Measurements from ENCODE around the gene RUNX2. TPM values are rescaled to one million over a fixed set of nuclear protein-coding genes. Genes with fewer than 3 reads are reported as not detected.
"Not testable (repeated sequence)": the region's sequence is repeated elsewhere in the genome, so short reads cannot be mapped to it uniquely, and the experiment has no call there.

RUNX2 gene
- total RNA-seq: 1 to 10 TPM in 8 of 9 donors, under 1 TPM in 1; 0.28 to 4.5 (median 1.9) TPM
- polyA plus RNA-seq: 1 to 10 TPM; 1.2 to 2.7 (median 1.3) TPM
- long read RNA-seq, donor 1: 0 reads
- long read RNA-seq, donor 2: 0 reads
- long read RNA-seq, donor 3: 0 reads
- long read RNA-seq, donor 4, partial matches to known transcripts: 0 of 2 reads
- long read RNA-seq, donor 4, other reads (novel, unspliced or antisense): 1 of 2 reads
- long read RNA-seq, donor 5, partial matches to known transcripts: 0 of 1 reads
- long read RNA-seq, donor 5, other reads (novel, unspliced or antisense): 1 of 1 reads
- long read RNA-seq, donor 6, partial matches to known transcripts: 0 of 2 reads
- long read RNA-seq, donor 6, other reads (novel, unspliced or antisense): 1 of 2 reads
- long read RNA-seq, donor 7: 0 reads
- long read RNA-seq, donor 8: 0 reads
- long read RNA-seq, donor 9: 0 reads
- long read RNA-seq, donor 10: 0 reads

- peak in 1 of 7 donors; percentile 9 for DNase-seq
- peak within 1 kb of the TSS in 3 of 5 donors; percentile 1 to 54 (median 35) for H3K27ac ChIP-seq
- H3K4me3 ChIP-seq: peak within 1 kb of the TSS in 1 of 4 donors; percentile 19
- TF ChIP-seq CTCF (IDR thresholded peaks at IDR 0.05) (no peak), POLR2A (IDR thresholded peaks at IDR 0.05) (no peak)
- H3K27me3 ChIP-seq: no peaks in the 10 kb centered on the region
- no peaks in the 10 kb centered on the region for H3K36me3 ChIP-seq (replicated peaks in 1 of 2)
- H3K9me3 ChIP-seq (replicated peaks in 1 of 3): no peaks in the 10 kb centered on the region
- 54 to 69% (median 65%) methylated on average over 5 of the region's 5 CpGs for WGBS, 4 donors
- intact Hi-C loops (cut with DNase I): no loop called here
- peaks cover 0 to 7% of the 10 kb centered on the region in 2 donors for H3K4me1 ChIP-seq (replicated peaks in 1 of 2)
Observed at GRCh38 chr6:45327956-45328522, at the start of gene RUNX2. Gene RUNX2, plus strand, starts transcription at chr6:45328330. Its CDS starts 397 bp downstream, at chr6:45328727.

DNA sequence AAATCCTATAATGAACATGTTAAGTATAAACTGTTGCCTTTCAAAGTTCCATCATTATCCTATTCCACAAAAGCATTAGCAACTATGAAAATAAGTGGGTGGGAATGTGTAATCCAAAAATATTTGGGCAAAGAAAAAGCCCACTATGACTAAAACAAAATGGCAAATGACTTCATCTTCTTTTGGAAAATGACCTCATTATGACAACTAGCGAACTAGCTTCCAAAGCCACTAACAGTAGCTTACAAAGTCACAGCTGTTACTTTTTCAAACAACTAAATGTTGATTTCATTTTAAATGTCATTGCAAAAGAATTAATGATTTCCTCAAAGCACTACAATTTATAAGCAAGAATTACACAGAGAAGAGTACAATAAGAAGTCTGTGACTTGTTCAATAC is 49.8 kb upstream of the RUNX2 start:
- intact Hi-C loops (cut with DNase I): no loop called here
- no peak for DNase-seq
- Histone ChIP-seq H3K27ac (no peak overlapping the region), H3K9me3 (replicated peaks in 1 of 3) (no peaks in the 10 kb centered on the region), H3K27me3 (no peaks in the 10 kb centered on the region), H3K36me3 (replicated peaks in 1 of 2) (no peaks in the 10 kb centered on the region), H3K4me3 (no peak overlapping the region), H3K4me1 (replicated peaks in 1 of 2) (no peaks in the 10 kb centered on the region)
- 88 to 96% (median 89%) methylated on average over 1 of the region's 1 CpG for WGBS, 4 donors
- TF ChIP-seq CTCF (IDR thresholded peaks at IDR 0.05) (no peak), POLR2A (IDR thresholded peaks at IDR 0.05) (no peak)

DNA sequence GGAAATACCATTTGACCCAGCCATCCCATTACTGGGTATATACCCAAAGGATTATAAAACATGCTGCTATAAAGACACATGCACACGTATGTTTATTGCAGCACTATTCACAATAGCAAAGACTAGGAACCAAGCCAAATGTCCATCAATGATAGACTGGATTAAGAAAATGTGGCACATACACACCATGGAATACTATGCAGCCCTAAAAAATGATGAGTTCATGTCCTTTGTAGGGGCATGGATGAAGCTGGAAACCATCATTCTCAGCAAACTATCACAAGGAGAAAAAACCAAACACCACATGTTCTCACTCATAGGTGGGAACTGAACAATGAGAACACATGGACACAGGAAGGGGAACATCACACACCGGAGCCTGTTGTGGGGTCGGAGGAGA is 41.4 kb upstream of the RUNX2 start:
- DNase-seq; H3K36me3 ChIP-seq (replicated peaks in 1 of 2); H3K9me3 ChIP-seq (replicated peaks in 1 of 3); H3K4me1 ChIP-seq (replicated peaks in 1 of 2); H3K27ac ChIP-seq; H3K27me3 ChIP-seq; H3K4me3 ChIP-seq; intact Hi-C loops (cut with DNase I): not testable (repeated sequence)
- 96 to 100% (median 99%) methylated on average over 3 of the region's 3 CpGs for WGBS, 4 donors

- no peak for DNase-seq
- Histone ChIP-seq H3K27me3 (no peaks in the 10 kb centered on the region), H3K36me3 (replicated peaks in 1 of 2) (no peaks in the 10 kb centered on the region), H3K9me3 (replicated peaks in 1 of 3) (no peaks in the 10 kb centered on the region), H3K27ac (no peak overlapping the region), H3K4me3 (no peak overlapping the region), H3K4me1 (replicated peaks in 1 of 2) (no peaks in the 10 kb centered on the region)
- intact Hi-C loops (cut with DNase I): no loop called here
- TF ChIP-seq CTCF (IDR thresholded peaks at IDR 0.05) (no peak), POLR2A (IDR thresholded peaks at IDR 0.05) (no peak)
- WGBS, 4 donors: 95 to 99% (median 96%) methylated on average over 5 of the region's 5 CpGs
Observed at GRCh38 chr6:45289751-45290514, 38.2 kb upstream of the RUNX2 start.
